WERI-Rb-1 (cell line): ENCODE measurements around the gene MTG1.
"Not testable (repeated sequence)": the region's sequence is repeated elsewhere in the genome, so short reads cannot be mapped to it uniquely, and the experiment has no call there.

Experiments
- DNase-seq: peaks from one replicate; pipeline ENCODE4 v3.0.0-alpha.2; 2020
- H3K27ac ChIP-seq: fragments of 250-450 bp; sonication (Bioruptor Pico); 2 replicates; pipeline ENCODE4 v1.5.1; 2020; ENCODE audit warnings: mild to moderate bottlenecking, moderate library complexity
- H3K27me3 ChIP-seq: fragments of 250-450 bp; sonication (Bioruptor Pico); 2 replicates; pipeline ENCODE4 v1.5.1; 2021; ENCODE audit warnings: mild to moderate bottlenecking, low read depth, moderate library complexity; ENCODE audit not compliant: insufficient read depth, severe bottlenecking
- H3K36me3 ChIP-seq: fragments of 250-450 bp; sonication (Bioruptor Pico); 2 replicates; pipeline ENCODE4 v1.5.1; 2020; ENCODE audit warnings: mild to moderate bottlenecking, moderate library complexity
- H3K4me3 ChIP-seq: 2 replicates; pipeline ENCODE4 v1.5.1; 2011; ENCODE audit warnings: low read depth, mild to moderate bottlenecking, control low read depth, low read length
- H3K9me3 ChIP-seq: fragments of 250-450 bp; sonication (Bioruptor Pico); 2 replicates; pipeline ENCODE4 v1.5.1; 2021; ENCODE audit warnings: mild to moderate bottlenecking, moderate library complexity; ENCODE audit not compliant: severe bottlenecking
- CTCF ChIP-seq: IDR thresholded peaks from 2 replicates; pipeline ENCODE4 v1.5.1; 2011; ENCODE audit warnings: low read depth, mild to moderate bottlenecking, control low read depth, inconsistent platforms, low read length

The MTG1 gene

GRCh38 chr10:133384071-133384470 is 9.9 kb upstream of the MTG1 start:
- H3K27me3 ChIP-seq, result no peaks in the 10 kb centered on the region
- no peaks in the 10 kb centered on the region for H3K9me3 ChIP-seq
- no peak overlapping the region for H3K4me3 ChIP-seq
- H3K36me3 ChIP-seq, result no peaks in the 10 kb centered on the region
- TF ChIP-seq CTCF, result no peak
- H3K27ac ChIP-seq, result peak overlapping the region; percentile 59
- no peak for DNase-seq

- no peak overlapping the region for H3K4me3 ChIP-seq
- DNase-seq, result no peak
- no peaks in the 10 kb centered on the region for H3K27me3 ChIP-seq
- no peaks in the 10 kb centered on the region for H3K9me3 ChIP-seq
- peak overlapping the region; percentile 59 for H3K27ac ChIP-seq
- H3K36me3 ChIP-seq, result no peaks in the 10 kb centered on the region
- TF ChIP-seq CTCF, result no peak
Observed at GRCh38 chr10:133385214-133385613, 8.7 kb upstream of the MTG1 start.

- not testable (repeated sequence) for H3K27ac ChIP-seq, H3K9me3 ChIP-seq, H3K27me3 ChIP-seq, H3K36me3 ChIP-seq, H3K4me3 ChIP-seq, DNase-seq
Observed at GRCh38 chr10:133386951-133387350, 7.0 kb upstream of the MTG1 start.

GRCh38 chr10:133388236-133388972 is 5.6 kb upstream of the MTG1 start:
- Histone ChIP-seq H3K27ac (no peak overlapping the region), H3K9me3 (no peaks in the 10 kb centered on the region), H3K27me3 (no peaks in the 10 kb centered on the region), H3K36me3 (no peaks in the 10 kb centered on the region; the same call in 1 of the 2 replicates), H3K4me3 (no peak overlapping the region)
- DNase-seq, result no peak
- no peak for TF ChIP-seq CTCF

GRCh38 chr10:133388973-133389818 is 4.8 kb upstream of the MTG1 start:
- Histone ChIP-seq H3K9me3 (no peaks in the 10 kb centered on the region), H3K27ac (no peak overlapping the region), H3K4me3 (no peak overlapping the region), H3K36me3 (peaks cover under 1% of the 10 kb centered on the region; the same call in 1 of the 2 replicates), H3K27me3 (no peaks in the 10 kb centered on the region)
- no peak for DNase-seq
- TF ChIP-seq CTCF, result no peak

GRCh38 chr10:133390597-133391248 is 3.2 kb upstream of the MTG1 start:
- DNase-seq, result no peak
- Histone ChIP-seq H3K9me3 (no peaks in the 10 kb centered on the region), H3K27me3 (no peaks in the 10 kb centered on the region), H3K36me3 (peaks cover 8% of the 10 kb centered on the region), H3K4me3 (no peak overlapping the region), H3K27ac (no peak overlapping the region)
- no peak for TF ChIP-seq CTCF
